A549 treated with AZD9567 at 1 μM for 4 hours (cell line): ENCODE measurements around the gene FAM110C. TPM values are rescaled to one million over a fixed set of nuclear protein-coding genes. Genes with fewer than 3 reads are reported as not detected.

Experiments used
- total RNA-seq: library from RNA; stranded (reverse); fragments of 200-300 nt; extraction: Qiagen RNA extraction; gene quantifications from 5 replicates; pipeline ENCODE4 v1.2.3, GENCODE V29; 2022; ENCODE audit not compliant: insufficient read depth

FAM110C gene
- total RNA-seq: 0.15 to 0.42 TPM (median 0.26 TPM) in 4 of 5 replicates, not detected in the other

GRCh38 chr2:46471-47345, at the start of gene FAM110C:
FAM110C (minus strand) TSS chr2:46505; CDS start chr2:46385, 120 bp downstream.

Other genes starting within 250 kb of the FAM110C start
- gene SH3YL1, start 217.5 kb upstream of the FAM110C start, total RNA-seq: 7.0 to 14.2 TPM (median 8.8 TPM) in 5 replicates
- gene ACP1, start 218.4 kb upstream of the FAM110C start, total RNA-seq: 186 to 219 TPM (median 192 TPM) in 5 replicates
- not detected in 5 replicates for gene ALKAL2, start 241.6 kb upstream of the FAM110C start, total RNA-seq